HEK293 (cell line): ENCODE measurements around the gene CMBL.

Experiments used
- CTCF ChIA-PET: fragments of 350-600 bp; formaldehyde crosslinking; extraction: SDS; loops from one replicate; lab custom pipeline; 2021; ENCODE audit warnings: antibody characterized with exemption; lab: Yijun Ruan, JAX
- POLR2A ChIA-PET: fragments of 300-600 bp; formaldehyde crosslinking; extraction: SDS; loops from one replicate; lab custom pipeline; 2020; ENCODE audit warnings: antibody characterized with exemption, inconsistent platforms; lab: Yijun Ruan, JAX
- H3K27ac ChIP-seq: fragments of 200-500 bp; sonication (Bioruptor generic); 2 replicates; pipeline ENCODE4 v1.5.1; 2014; ENCODE audit warnings: low read depth, low read length, control low read depth, inconsistent platforms; ENCODE audit errors: extremely low read depth
- H3K36me3 ChIP-seq, 2 experiments: fragments of 200-500 bp in 1 of 2; sonication (Bioruptor generic) in 1 of 2; 1 replicate in 1 of 2; 2 replicates in 1 of 2; pipeline ENCODE4 v1.5.1; 2014 to 2017; ENCODE audit warnings: inconsistent platforms in 2 of 2, low read length in 2 of 2; ENCODE audit not compliant: control insufficient read depth in 2 of 2, insufficient read depth in 1 of 2
- H3K4me1 ChIP-seq: fragments of 200-500 bp; sonication (Bioruptor generic); 2 replicates; pipeline ENCODE4 v1.5.1; 2014; ENCODE audit warnings: mild to moderate bottlenecking, low read length, inconsistent platforms; ENCODE audit not compliant: control insufficient read depth, insufficient read depth
- H3K4me3 ChIP-seq: 2 replicates; pipeline ENCODE4 v1.5.1; 2011; ENCODE audit warnings: low read depth, mild to moderate bottlenecking, control low read depth, low read length, moderate library complexity
- H3K9me3 ChIP-seq: fragments of 200-500 bp; sonication (Bioruptor generic); 2 replicates; pipeline ENCODE4 v1.5.1; 2014; ENCODE audit warnings: low read depth, low read length, inconsistent platforms; ENCODE audit not compliant: control insufficient read depth, insufficient read depth
- CTCF ChIP-seq: fragments of 450-650 bp; formaldehyde crosslinking; IDR thresholded peaks from 2 replicates; pipeline ENCODE4 v1.5.1; 2016; ENCODE audit warnings: missing biosample characterization, missing genetic modification characterization
- KLF1 ChIP-seq: fragments of 450-650 bp; formaldehyde crosslinking; IDR thresholded peaks from 2 replicates; pipeline ENCODE4 v1.5.1; 2016; ENCODE audit warnings: missing biosample characterization, missing genetic modification characterization
- KLF8 ChIP-seq: fragments of 450-650 bp; formaldehyde crosslinking; IDR thresholded peaks from 2 replicates; pipeline ENCODE4 v1.5.1; 2016; ENCODE audit warnings: missing biosample characterization, missing genetic modification characterization
- SALL2 ChIP-seq: fragments of 450-650 bp; formaldehyde crosslinking; IDR thresholded peaks from 2 replicates; pipeline ENCODE4 v1.5.0; 2017; ENCODE audit warnings: missing biosample characterization, mild to moderate bottlenecking, missing genetic modification characterization, borderline replicate concordance
- SP7 ChIP-seq: fragments of 450-650 bp; formaldehyde crosslinking; IDR thresholded peaks from 2 replicates; pipeline ENCODE4 v1.5.1; 2016; ENCODE audit warnings: missing biosample characterization, missing genetic modification characterization
- TRIM28 ChIP-seq: IDR thresholded peaks from 2 replicates; pipeline ENCODE4 v1.6.1; 2011; ENCODE audit warnings: low read length, control low read depth, borderline replicate concordance
- ZBTB44 ChIP-seq: fragments of 450-650 bp; IDR thresholded peaks from 2 replicates; pipeline ENCODE4 v1.5.1; 2018; ENCODE audit warnings: missing biosample characterization, mild to moderate bottlenecking, missing genetic modification characterization
- ZBTB48 ChIP-seq: fragments of 450-650 bp; formaldehyde crosslinking; IDR thresholded peaks from 2 replicates; pipeline ENCODE4 v1.5.1; 2016; ENCODE audit warnings: missing biosample characterization, missing genetic modification characterization
- ZFHX2 ChIP-seq: fragments of 450-650 bp; formaldehyde crosslinking; conservative IDR thresholded peaks from 2 replicates; pipeline ENCODE4 v1.5.1; 2016; ENCODE audit warnings: missing biosample characterization, missing genetic modification characterization
- ZFP37 ChIP-seq: fragments of 450-650 bp; formaldehyde crosslinking; IDR thresholded peaks from 2 replicates; pipeline ENCODE4 v1.5.1; 2016; ENCODE audit warnings: missing biosample characterization, missing genetic modification characterization
- ZNF121 ChIP-seq: fragments of 450-650 bp; formaldehyde crosslinking; IDR thresholded peaks from 2 replicates; pipeline ENCODE4 v1.5.1; 2016; ENCODE audit warnings: missing biosample characterization, missing genetic modification characterization
- ZNF132 ChIP-seq: fragments of 450-650 bp; formaldehyde crosslinking; IDR thresholded peaks from 2 replicates; pipeline ENCODE4 v1.5.1; 2017; ENCODE audit warnings: missing biosample characterization, missing genetic modification characterization, borderline replicate concordance
- ZNF2 ChIP-seq: fragments of 450-650 bp; formaldehyde crosslinking; IDR thresholded peaks from 2 replicates; pipeline ENCODE4 v1.5.1; 2016; ENCODE audit warnings: missing biosample characterization, missing genetic modification characterization
- ZNF280D ChIP-seq: fragments of 450-650 bp; formaldehyde crosslinking; IDR thresholded peaks from 2 replicates; pipeline ENCODE4 v1.5.1; 2016; ENCODE audit warnings: missing biosample characterization, missing genetic modification characterization
- ZNF335 ChIP-seq: fragments of 450-650 bp; formaldehyde crosslinking; conservative IDR thresholded peaks from 2 replicates; pipeline ENCODE4 v1.5.1; 2016; ENCODE audit warnings: missing biosample characterization, missing genetic modification characterization
- ZNF394 ChIP-seq: fragments of 450-650 bp; formaldehyde crosslinking; IDR thresholded peaks from 2 replicates; pipeline ENCODE4 v1.5.1; 2016; ENCODE audit warnings: missing biosample characterization, missing genetic modification characterization, mild to moderate bottlenecking, moderate library complexity, borderline replicate concordance
- ZNF398 ChIP-seq: fragments of 450-650 bp; formaldehyde crosslinking; IDR thresholded peaks from 2 replicates; pipeline ENCODE4 v1.5.1; 2017; ENCODE audit warnings: missing biosample characterization, missing genetic modification characterization
- ZNF600 ChIP-seq: fragments of 450-650 bp; formaldehyde crosslinking; IDR thresholded peaks from 2 replicates; pipeline ENCODE4 v1.5.1; 2016; ENCODE audit warnings: missing biosample characterization, missing genetic modification characterization
- ZNF645 ChIP-seq: fragments of 450-650 bp; formaldehyde crosslinking; IDR thresholded peaks from 2 replicates; pipeline ENCODE4; 2016; ENCODE audit warnings: missing biosample characterization, missing genetic modification characterization
- ZNF654 ChIP-seq: fragments of 450-650 bp; formaldehyde crosslinking; IDR thresholded peaks from 2 replicates; pipeline ENCODE4 v1.5.1; 2016; ENCODE audit warnings: low read depth, missing biosample characterization, missing genetic modification characterization
- ZNF660 ChIP-seq: fragments of 450-650 bp; IDR thresholded peaks from 2 replicates; pipeline ENCODE4 v1.5.1; 2018; ENCODE audit warnings: missing biosample characterization, mild to moderate bottlenecking, missing genetic modification characterization
- ZNF701 ChIP-seq: fragments of 450-650 bp; formaldehyde crosslinking; IDR thresholded peaks from 2 replicates; pipeline ENCODE4 v1.5.1; 2016; ENCODE audit warnings: missing biosample characterization, missing genetic modification characterization
- ZSCAN30 ChIP-seq: fragments of 450-650 bp; IDR thresholded peaks from 2 replicates; pipeline ENCODE4 v1.5.1; 2018; ENCODE audit warnings: missing biosample characterization, mild to moderate bottlenecking, missing genetic modification characterization, moderate library complexity

The CMBL gene

GRCh38 chr5:10283927-10284635, 23.6 kb downstream of the CMBL start:
- no peak overlapping the region for H3K27ac ChIP-seq
- H3K4me3 ChIP-seq = no peak overlapping the region
- no peaks in the 10 kb centered on the region for H3K9me3 ChIP-seq
- POLR2A ChIA-PET = interaction anchor here (0.6 to 1.7 kb wide), 3 partner anchors 69 to 244 kb away, joined by 3 to 21 read pairs (median 3); partner anchors contain the start of gene MARCHF6
- peaks cover 11% of the 10 kb centered on the region for H3K4me1 ChIP-seq
- peak; percentile 64; the same call in 1 of the 2 replicates for TF ChIP-seq CTCF (tag by site-specific recombination)
- TF ChIP-seq KLF1 (tag by site-specific recombination) = 0 out of 2 replicates have a peak, but pooled peaks have one; percentile 12
- TF ChIP-seq ZNF645 (tag by site-specific recombination) = no peak
- peak; percentile 24; the same call in 1 of the 2 replicates for TF ChIP-seq ZNF335 (tag by site-specific recombination)
- TF ChIP-seq ZNF132 = no peak
- 0 out of 2 replicates have a peak, but pooled peaks have one; percentile 9 for TF ChIP-seq ZBTB44
- TF ChIP-seq ZNF121 (tag by site-specific recombination) = 0 out of 2 replicates have a peak, but pooled peaks have one; percentile 18
- peak; percentile 62; the same call in 1 of the 2 replicates for TF ChIP-seq ZBTB48 (tag by site-specific recombination)
- TF ChIP-seq SP7 (tag by site-specific recombination) = no peak
- peak; percentile 86 for TF ChIP-seq ZNF654 (tag by site-specific recombination)
- peak; percentile 64; the same call in 1 of the 2 replicates for TF ChIP-seq ZFP37 (tag by site-specific recombination)
- TF ChIP-seq ZNF660 (tag by site-specific recombination) = peak; percentile 84; the same call in 1 of the 2 replicates
- peak; percentile 87 for TF ChIP-seq ZNF600 (tag by site-specific recombination)
- TF ChIP-seq TRIM28 = no peak
- TF ChIP-seq ZNF2 = peak; percentile 44; the same call in 1 of the 2 replicates
- TF ChIP-seq ZSCAN30 (tag by site-specific recombination) = peak; percentile 84; the same call in 1 of the 2 replicates
- 0 out of 2 replicates have a peak, but pooled peaks have one; percentile 13 for TF ChIP-seq ZNF394
- peak; percentile 53; the same call in 1 of the 2 replicates for TF ChIP-seq KLF8 (tag by site-specific recombination)
- TF ChIP-seq, all 188 proteins: peak for 14
- H3K36me3 ChIP-seq = peaks cover 4 to 7% of the 10 kb centered on the region in 2 experiments; a peak in 2 of 3 replicates
- CTCF ChIA-PET = interaction anchor here (0.6 to 2.5 kb wide), 49 partner anchors 9 to 1070 kb away, joined by 3 to 40 read pairs (median 5); no protein-coding TSS in a partner anchor

GRCh38 chr5:10279925-10280720, 27.6 kb downstream of the CMBL start:
- Histone ChIP-seq H3K36me3 (no peaks in the 10 kb centered on the region; a peak in 1 of 3 replicates), H3K4me1 (no peaks in the 10 kb centered on the region), H3K27ac (no peak overlapping the region), H3K4me3 (no peak overlapping the region), H3K9me3 (no peaks in the 10 kb centered on the region)
- CTCF ChIA-PET = interaction anchor here (0.7 to 1.2 kb wide), 2 partner anchors 14 to 77 kb away, joined by 3 to 6 read pairs; no protein-coding TSS in a partner anchor
- POLR2A ChIA-PET = no interaction called here
- TF ChIP-seq ZNF701 (tag by site-specific recombination) = no peak
- TF ChIP-seq ZFP37 (tag by site-specific recombination) = no peak
- no peak for TF ChIP-seq ZNF280D (tag by site-specific recombination)
- TF ChIP-seq ZFHX2 (tag by site-specific recombination) = no peak
- TF ChIP-seq SALL2 (tag by site-specific recombination) = no peak
- peak; percentile 83 for TF ChIP-seq ZNF121 (tag by site-specific recombination)
- TF ChIP-seq ZNF398 = no peak
